GM19452 (cell line): ENCODE results near the gene ZSCAN32.

ENCODE experiments used
- ATAC-seq: cut with Tn5 transposase; IDR thresholded peaks from one replicate; pipeline ENCODE4 v1.9.1; 2021; ENCODE audit not compliant: unreplicated experiment

Gene ZSCAN32

GRCh38 chr16:3358871-3359270, 41.9 kb downstream of the ZSCAN32 start:
- no peak for ATAC-seq

DNA sequence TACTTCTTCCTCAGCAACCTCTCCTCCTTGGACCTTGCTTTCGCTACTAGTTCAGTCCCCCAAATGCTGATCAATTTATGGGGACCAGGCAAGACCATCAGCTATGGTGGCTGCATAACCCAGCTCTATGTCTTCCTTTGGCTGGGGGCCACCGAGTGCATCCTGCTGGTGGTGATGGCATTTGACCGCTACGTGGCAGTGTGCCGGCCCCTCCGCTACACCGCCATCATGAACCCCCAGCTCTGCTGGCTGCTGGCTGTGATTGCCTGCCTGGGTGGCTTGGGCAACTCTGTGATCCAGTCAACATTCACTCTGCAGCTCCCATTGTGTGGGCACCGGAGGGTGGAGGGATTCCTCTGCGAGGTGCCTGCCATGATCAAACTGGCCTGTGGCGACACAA, 44.7 kb downstream of the ZSCAN32 start:
- no peak for ATAC-seq

DNA sequence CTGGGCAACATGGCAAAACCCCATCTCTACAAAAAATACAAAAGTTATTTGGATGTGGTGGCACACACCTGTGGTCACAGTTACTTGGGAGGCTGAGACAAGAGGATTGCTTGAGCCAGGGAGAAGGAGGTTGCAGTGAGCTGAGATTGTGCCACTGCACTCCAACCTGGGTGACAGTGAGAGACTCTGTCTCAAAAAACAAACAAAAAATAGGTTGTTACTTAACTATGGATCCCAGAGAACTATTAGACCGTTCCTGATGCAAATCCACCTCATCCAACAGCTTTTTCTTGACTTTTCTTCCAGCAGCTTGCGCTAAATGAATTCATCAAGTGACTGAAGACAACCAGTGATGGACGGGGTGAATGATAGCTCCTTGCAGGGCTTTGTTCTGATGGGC, 45.2 kb downstream of the ZSCAN32 start, which contains the start of gene OR2C1:
Gene OR2C1 (plus strand): TSS at position 301 of the 400 bp plus-strand sequence. CDS start 52 bp downstream, at position 353.
- no peak for ATAC-seq

DNA sequence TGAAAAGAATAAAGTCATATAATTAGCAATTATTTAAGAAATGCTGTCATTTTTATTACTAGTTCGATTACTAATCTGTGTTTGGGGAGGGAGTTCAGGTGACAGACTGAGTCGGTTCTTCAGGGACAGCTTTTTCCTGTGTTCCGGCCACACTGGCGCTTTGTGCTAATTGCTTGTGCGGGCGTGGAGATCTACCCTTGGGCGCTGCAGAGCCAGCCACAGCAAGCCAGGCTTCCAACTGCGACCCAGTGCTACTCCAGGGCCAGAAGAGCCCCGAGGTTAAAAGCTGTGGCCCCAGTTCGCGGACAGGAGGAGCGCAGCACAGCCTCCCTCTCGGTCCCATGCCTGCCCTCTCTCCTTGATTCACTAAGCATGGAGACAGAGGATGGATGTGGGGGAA, 51.6 kb downstream of the ZSCAN32 start:
- ATAC-seq, result no peak

GRCh38 chr16:3348547-3349167, 52.1 kb downstream of the ZSCAN32 start:
- ATAC-seq, result no peak

GRCh38 chr16:3347586-3347985, 53.2 kb downstream of the ZSCAN32 start:
- ATAC-seq, result no peak

DNA sequence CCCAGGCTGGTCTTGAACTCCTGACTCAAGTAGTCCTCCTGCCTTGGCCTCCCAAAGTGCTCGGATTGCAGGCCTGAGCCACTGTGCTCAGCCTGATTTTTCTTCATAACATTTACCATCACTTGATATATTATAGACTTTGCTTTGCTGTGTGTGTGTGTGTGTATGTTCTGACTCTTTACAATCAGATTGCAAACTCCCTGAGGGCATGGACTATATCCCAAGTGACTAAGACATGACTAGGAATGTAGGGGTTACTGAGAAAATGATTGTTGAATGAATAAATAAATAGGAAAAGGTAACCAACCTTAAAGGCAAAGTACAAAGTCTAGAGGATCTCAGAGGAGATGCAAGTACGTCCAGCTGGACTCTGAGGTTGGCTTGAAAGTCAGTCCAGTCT, 54.8 kb downstream of the ZSCAN32 start:
- no peak for ATAC-seq
